GM12874 (cell line): ENCODE results near the gene FOXJ1.

ENCODE experiments used
- CTCF ChIP-seq: IDR thresholded peaks from 2 replicates; pipeline ENCODE4 v1.5.1; 2011; ENCODE audit warnings: low read depth, mild to moderate bottlenecking, control low read depth, low read length, moderate library complexity; ENCODE audit not compliant: insufficient read depth

Gene FOXJ1

DNA sequence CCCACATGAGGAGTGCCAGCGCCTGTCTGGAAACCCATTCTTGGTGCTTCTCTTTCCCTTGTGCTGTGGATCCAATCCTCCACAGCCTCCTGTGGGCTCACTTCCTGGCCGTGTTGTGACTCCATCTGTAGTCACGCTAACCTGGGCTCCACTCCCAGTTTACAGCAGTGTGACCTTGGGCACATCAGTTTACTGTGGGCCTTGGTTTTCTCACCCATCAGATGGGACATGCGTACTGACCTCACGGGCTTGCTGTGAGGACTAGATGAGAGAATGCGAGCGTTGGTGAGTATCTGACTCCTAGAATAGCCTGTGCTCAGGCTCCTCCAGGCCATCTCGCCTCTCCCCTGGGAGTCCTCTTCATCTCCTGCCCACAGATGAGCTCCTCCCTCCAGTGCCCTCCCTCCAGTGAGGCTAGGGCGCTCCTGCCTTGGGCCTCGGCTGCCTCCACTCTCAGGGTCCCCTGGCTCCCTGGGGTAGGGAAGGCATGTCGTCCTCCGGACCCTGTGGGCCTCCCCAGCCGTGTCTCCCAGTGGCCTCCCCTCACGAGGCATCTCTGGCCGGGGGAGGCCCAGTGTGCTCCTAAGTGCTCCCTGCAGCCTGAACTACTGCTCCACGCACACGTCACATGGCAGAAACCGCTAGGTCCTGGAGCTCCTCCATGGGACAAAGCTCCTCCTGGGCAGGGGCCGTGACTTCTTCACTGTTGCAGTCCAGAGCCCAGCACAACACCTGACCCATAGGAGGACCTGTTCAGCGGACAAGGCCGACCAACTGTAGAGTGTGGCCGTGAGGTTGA, 5.2 kb upstream of the FOXJ1 start:
- no peak for TF ChIP-seq CTCF

DNA sequence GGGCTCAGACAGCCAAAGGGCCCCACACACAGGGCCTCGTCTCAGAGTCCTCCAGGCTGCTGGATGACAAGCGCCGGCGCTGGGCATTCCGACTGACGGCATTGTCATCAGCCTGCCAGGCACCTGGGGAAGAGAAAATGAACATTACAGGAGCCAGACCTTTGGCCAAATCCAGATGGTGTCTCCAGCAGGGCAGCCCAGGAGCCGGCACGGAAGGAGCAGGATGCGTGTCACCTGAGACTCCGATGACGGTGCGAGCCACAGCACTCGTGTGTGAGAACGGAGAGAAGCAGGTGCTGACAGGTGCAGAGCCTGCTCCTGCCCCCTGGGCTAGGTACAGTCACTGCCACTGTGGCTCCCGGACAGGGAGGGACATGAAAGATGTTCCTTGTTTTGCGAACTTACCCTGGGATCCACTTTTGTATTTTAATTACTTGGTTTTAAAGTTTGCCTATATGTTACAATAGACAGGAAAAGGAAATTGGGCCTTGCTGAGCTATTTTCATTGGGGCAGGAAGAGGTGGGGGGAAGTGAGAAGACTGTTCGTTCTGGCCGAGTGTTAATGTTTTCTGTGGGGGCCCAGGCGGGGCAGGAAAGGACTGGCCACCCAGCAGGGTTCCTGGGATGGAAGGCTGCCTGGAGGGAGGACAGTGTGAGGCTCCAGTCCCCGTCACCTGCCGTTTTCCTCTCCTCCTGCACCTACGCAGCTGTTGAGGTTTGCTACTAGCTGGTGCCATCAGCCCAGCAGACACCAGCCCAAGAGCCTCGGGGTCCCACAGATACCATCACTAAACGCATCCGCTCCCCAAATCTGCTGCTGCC, 4.4 kb upstream of the FOXJ1 start:
- TF ChIP-seq CTCF = no peak

GRCh38 chr17:76142585-76143041, 1.6 kb upstream of the FOXJ1 start:
- TF ChIP-seq CTCF = no peak

DNA sequence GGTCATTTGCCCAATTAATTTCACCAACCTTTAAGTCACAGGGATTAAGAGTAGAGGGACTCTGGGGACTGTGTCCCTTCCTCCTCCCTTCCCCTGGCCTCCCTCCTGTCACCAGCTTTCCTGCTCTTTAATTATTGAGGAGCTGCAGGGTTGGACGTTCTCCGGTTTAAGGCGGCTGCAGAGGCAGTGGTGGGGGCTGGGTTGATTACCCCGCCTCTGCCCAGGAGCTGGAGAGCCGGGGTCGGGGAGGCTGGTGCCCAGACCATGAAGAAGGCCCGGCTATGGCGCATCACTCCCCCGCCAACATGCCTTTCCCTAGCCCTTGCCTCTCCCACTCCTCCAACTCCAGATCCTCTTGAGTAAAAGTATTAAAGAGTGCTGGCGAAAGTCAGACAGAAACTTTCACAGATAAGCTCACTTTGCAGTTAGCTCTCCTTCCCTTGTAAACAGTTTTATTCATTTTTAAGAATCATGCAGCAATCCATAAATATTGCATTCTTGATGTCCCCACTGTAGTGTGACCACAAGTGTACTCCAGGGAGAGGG, 1.1 kb upstream of the FOXJ1 start:
- TF ChIP-seq CTCF = no peak

DNA sequence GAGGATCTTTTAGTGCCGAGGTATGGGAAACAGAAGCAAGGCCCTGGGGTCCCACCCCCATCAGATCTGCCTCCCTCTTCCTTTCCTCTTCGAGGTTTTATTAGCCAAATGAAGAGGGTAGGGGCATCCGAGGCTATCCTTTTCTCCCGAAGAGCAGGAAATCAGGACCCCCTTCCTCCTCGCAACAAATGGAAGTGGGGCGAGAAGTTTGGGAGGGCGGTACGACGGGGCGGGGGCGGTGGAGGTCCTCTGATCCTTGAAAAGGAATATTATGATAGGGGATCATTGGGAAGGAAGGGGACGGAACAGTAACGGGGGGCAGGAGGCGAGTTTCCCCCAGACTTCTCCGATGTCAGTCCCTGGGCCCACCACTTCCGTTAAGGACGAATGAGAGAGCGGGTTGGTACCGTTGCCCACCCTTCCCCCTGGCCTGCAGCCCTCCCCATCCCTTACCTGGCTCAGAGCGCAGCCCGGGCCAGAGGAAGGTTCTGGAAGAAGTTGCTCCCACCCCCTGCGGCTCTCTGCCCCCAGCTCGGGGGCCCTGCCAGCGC, 309 bp downstream of the FOXJ1 start:
- no peak for TF ChIP-seq CTCF

DNA sequence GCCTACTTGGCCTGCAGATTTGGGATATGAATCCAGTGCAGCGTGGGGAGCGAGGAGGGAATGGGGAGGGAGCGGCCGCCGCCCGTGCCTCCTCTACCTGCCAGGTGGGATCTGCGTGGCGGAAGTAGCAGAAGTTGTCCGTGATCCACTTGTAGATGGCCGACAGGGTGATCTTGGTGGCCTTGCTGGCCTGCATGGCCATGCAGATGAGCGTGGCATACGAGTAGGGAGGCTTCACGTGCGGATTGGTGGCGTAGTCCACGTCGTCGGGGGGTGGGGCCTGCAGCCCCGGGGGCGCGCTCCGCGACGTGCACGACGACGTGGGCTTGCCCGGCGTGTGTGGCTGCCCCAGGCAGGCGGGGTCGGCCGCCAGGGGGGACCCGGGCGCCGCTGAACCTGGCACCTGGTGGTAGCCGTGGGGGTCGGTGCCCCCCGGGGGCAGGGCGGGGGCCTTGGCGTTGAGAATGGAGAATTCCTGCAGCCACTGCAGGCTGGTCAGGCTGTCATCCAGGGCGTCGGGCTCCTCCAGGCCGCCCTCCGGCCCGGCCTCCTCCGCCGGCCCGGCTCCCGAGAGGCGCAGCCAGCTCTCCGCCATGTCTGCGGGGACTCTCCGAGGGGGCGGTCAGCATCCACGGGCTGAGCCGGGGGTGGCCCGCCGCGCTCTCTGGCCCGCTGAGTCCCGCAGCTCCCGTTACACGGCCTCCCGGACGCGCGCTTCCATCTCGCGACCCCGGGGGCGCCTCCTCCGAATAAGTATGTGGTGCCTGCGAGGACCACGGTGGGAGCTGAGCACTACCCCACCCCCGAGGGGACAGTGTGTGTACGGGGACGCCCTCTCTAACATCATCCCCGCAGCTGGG, 1.0 kb downstream of the FOXJ1 start:
- TF ChIP-seq CTCF = peak; percentile 40
